ENCODE measurements around the gene ETFA.

Gene ETFA

DNA sequence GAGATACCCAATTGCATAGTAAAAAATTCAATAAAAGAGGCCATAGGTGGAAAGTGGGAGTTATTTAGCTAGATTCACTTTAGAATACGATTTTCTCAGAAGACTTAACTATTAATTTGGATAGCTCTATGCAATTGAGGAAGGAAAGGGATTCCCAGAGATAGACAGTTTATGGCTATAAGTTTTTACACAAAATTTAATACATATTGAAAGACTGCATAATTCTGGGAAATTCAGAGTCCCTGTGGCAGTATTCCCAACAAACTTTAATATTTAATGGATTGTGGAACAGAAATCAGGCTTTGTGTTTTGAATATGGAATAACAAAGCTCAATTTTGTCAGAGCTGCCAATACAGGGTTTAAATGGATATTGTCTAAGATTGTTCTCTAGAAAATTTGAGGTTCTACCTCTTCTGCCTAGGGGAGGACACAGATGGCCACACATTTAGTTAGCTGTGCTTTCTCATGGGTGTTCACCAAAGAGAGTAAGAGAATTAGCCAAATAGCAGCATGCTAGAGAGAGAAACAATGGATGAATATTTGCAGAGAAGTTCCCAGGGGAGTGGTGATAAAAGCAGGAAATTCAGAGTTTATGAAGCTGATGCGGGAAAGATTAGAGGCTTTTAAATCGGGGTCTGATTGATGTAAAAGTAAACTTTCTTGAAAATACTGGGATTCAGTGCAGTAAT lies 33.8 kb upstream of the ETFA start:
- no peak for ATAC-seq (ENCODE audit: low read depth)
- H3K27me3 Mint-ChIP-seq = peaks cover 23% of the 10 kb centered on the region
- H3K4me3 Mint-ChIP-seq = peak overlapping the region; percentile 78
- H3K27ac Mint-ChIP-seq = peak overlapping the region; percentile 22
- no peaks in the 10 kb centered on the region for H3K9me3 Mint-ChIP-seq
- peaks cover 4% of the 10 kb centered on the region for H3K36me3 Mint-ChIP-seq
- no peak for DNase-seq (ENCODE audit: low spot score in 2 of 2)
- H3K4me1 Mint-ChIP-seq = peaks cover 23% of the 10 kb centered on the region

DNA sequence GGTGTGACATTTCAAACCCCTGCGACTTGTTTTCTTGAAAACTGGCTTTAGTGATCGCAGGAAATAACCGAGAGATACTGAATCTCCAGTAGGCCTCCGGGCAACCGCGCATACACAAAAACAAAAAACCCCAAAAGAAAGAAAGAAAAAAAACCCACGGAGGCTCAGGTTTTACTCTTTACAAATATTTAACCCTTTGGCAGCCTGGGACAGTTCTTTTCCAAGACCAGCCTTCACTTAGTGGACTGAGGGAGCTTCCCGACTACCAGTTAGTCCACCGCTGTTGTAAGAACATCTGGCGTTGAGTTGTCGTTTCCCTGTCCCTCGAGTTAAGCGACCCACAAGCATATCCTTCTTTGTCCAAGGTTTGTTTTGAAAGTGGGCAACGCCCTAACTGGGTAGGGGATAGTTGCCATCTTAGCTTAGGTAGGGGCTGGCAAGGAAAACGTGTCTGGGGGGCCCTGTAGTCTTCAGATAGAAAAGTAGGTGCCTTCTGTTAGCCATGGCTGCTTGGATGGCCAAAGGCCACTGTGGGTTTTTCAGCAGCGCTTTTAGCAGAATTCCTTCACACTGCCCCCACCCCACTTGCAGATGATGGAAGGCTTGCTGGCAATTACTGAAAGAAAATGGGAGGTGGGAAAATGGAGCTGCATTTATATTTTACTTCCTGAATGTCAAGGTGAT lies 32.2 kb upstream of the ETFA start:
- DNase-seq (ENCODE audit: low spot score in 2 of 2) (no peak), ATAC-seq (ENCODE audit: low read depth) (no peak)
- Mint-ChIP-seq H3K27me3 (peaks cover 33% of the 10 kb centered on the region), H3K36me3 (peaks cover 8% of the 10 kb centered on the region), H3K9me3 (peaks cover 2% of the 10 kb centered on the region), H3K4me1 (peaks cover 35% of the 10 kb centered on the region), H3K4me3 (no peak overlapping the region), H3K27ac (no peak overlapping the region)

DNA sequence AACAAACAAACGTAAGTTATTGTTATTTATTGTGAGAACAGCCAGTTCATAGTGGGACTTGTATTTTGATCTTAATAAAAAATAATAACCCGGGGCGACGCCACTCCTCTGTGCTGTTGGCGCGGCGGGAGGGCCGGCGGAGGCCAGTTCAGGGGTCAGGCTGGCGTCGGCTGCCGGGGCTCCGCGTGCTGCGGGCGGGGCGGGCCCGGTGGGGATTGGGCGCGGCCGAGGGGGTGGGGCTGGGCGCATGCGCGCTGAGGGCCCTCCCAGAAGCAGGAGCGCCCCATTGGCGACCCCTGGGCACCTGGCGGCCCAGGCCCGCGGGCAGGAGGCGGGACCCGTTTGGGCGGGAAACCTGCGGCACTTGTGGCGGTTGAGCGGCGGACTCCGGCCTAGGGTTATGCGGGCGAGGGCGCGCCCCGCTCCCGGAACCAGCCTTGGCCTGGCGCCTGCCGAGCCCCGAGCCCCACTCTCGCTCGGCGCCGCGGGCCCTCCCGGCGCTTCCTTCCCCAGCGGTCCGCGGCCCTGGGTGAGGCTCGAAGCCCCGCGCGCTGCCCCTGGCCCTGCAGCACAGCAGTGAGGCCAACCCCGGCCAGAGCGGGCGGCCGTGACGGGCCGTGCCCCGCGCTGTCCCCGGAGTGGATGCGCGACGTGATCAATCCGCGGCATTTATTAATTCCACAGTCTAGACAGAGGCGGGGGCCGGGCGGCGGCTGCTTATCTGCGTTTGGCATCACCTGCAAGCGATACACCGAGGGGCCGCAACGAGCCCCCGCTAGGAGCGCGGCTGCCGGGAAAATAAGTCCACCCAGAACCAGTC lies 31.3 kb upstream of the ETFA start:
- peaks cover 3% of the 10 kb centered on the region for H3K9me3 Mint-ChIP-seq
- H3K27ac Mint-ChIP-seq = no peak overlapping the region
- no peak overlapping the region for H3K4me3 Mint-ChIP-seq
- peaks cover 34% of the 10 kb centered on the region for H3K27me3 Mint-ChIP-seq
- ATAC-seq (ENCODE audit: low read depth) = no peak
- peak in 1 of 2 donors; percentile 37 for DNase-seq (ENCODE audit: low spot score in 2 of 2)
- peaks cover 36% of the 10 kb centered on the region for H3K4me1 Mint-ChIP-seq
- H3K36me3 Mint-ChIP-seq = peaks cover 4% of the 10 kb centered on the region

DNA sequence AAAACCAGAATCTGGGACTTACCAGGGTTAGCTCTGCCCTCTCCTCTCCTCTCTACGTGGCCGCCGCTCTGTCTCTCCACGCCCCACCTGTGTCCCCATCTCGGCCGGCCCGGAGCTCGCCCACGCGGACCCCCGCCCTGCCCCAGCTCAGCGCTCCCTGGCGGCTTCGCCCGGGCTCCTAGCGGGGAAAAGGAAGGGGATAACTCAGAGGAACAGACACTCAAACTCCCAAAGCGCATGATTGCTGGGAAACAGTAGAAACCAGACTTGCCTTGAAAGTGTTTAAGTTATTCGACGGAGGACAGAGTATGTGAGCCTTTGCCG lies 30.8 kb upstream of the ETFA start:
- Mint-ChIP-seq H3K4me3 (peak overlapping the region; percentile 68), H3K4me1 (peaks cover 40% of the 10 kb centered on the region)

DNA sequence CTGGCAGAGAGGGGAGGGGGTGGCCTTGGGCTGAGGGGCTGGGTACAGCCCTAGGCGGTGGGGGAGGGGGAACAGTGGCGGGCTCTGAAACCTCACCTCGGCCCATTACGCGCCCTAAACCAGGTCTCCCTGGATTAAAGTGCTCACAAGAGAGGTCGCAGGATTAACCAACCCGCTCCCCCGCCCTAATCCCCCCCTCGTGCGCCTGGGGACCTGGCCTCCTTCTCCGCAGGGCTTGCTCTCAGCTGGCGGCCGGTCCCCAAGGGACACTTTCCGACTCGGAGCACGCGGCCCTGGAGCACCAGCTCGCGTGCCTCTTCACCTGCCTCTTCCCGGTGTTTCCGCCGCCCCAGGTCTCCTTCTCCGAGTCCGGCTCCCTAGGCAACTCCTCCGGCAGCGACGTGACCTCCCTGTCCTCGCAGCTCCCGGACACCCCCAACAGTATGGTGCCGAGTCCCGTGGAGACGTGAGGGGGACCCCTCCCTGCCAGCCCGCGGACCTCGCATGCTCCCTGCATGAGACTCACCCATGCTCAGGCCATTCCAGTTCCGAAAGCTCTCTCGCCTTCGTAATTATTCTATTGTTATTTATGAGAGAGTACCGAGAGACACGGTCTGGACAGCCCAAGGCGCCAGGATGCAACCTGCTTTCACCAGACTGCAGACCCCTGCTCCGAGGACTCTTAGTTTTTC lies 30.2 kb upstream of the ETFA start:
- DNase-seq (ENCODE audit: low spot score in 2 of 2) (peak in 1 of 2 donors; percentile 49), ATAC-seq (ENCODE audit: low read depth) (no peak)
- peaks cover 44% of the 10 kb centered on the region for H3K4me1 Mint-ChIP-seq
- H3K27ac Mint-ChIP-seq = peak overlapping the region; percentile 79
- peaks cover 3% of the 10 kb centered on the region for H3K9me3 Mint-ChIP-seq
- H3K4me3 Mint-ChIP-seq = peak overlapping the region; percentile 68
- peaks cover 4% of the 10 kb centered on the region for H3K36me3 Mint-ChIP-seq
- peaks cover 40% of the 10 kb centered on the region for H3K27me3 Mint-ChIP-seq

More for the DNA sequence above, 30.8 kb upstream of the ETFA start:
- no peak for ATAC-seq (ENCODE audit: low read depth)
- Mint-ChIP-seq H3K27me3 (peaks cover 37% of the 10 kb centered on the region), H3K27ac (peak overlapping the region; percentile 79), H3K9me3 (peaks cover 3% of the 10 kb centered on the region), H3K36me3 (peaks cover 4% of the 10 kb centered on the region)
- DNase-seq (ENCODE audit: low spot score in 2 of 2) = no peak

DNA sequence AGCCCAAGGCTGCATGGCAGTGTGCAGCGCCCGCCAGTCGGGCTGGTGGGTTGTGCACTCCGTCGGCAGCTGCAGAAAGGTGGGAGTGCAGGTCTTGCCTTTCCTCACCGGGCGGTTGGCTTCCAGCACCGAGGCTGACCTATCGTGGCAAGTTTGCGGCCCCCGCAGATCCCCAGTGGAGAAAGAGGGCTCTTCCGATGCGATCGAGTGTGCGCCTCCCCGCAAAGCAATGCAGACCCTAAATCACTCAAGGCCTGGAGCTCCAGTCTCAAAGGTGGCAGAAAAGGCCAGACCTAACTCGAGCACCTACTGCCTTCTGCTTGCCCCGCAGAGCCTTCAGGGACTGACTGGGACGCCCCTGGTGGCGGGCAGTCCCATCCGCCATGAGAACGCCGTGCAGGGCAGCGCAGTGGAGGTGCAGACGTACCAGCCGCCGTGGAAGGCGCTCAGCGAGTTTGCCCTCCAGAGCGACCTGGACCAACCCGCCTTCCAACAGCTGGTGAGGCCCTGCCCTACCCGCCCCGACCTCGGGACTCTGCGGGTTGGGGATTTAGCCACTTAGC lies 29.6 kb upstream of the ETFA start:
- Mint-ChIP-seq H3K27ac (peak overlapping the region; percentile 9), H3K9me3 (peaks cover 3% of the 10 kb centered on the region), H3K36me3 (peaks cover 4% of the 10 kb centered on the region)

DNA sequence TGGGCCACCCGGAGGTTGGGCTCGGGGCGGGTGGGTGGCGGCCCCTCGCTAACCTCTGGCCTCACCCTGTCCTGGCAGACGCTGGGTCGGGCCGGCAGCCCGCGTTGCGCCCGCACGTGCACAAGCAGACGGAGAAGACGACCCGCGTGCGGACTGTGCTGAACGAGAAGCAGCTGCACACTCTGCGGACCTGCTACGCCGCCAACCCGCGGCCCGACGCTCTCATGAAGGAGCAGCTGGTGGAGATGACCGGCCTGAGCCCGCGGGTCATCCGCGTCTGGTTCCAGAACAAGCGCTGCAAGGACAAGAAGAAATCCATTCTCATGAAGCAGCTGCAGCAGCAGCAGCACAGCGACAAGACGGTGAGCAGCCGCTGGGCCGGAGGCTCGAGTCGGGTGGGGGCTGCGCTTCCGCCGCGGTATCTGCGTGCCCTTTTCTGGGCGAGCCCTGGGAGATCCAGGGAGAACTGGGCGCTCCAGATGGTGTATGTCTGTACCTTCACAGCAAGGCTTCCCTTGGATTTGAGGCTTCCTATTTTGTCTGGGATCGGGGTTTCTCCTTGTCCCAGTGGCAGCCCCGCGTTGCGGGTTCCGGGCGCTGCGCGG lies 29.0 kb upstream of the ETFA start:
- DNase-seq (ENCODE audit: low spot score in 2 of 2) (no peak), ATAC-seq (ENCODE audit: low read depth) (peak; percentile 22)
- peak overlapping the region; percentile 74 for H3K27ac Mint-ChIP-seq
- peaks cover 38% of the 10 kb centered on the region for H3K27me3 Mint-ChIP-seq
- H3K9me3 Mint-ChIP-seq = peaks cover 3% of the 10 kb centered on the region
- H3K4me1 Mint-ChIP-seq = peaks cover 46% of the 10 kb centered on the region
- peaks cover 4% of the 10 kb centered on the region for H3K36me3 Mint-ChIP-seq
- peak overlapping the region; percentile 85 for H3K4me3 Mint-ChIP-seq

More for the DNA sequence above, 29.6 kb upstream of the ETFA start:
- Mint-ChIP-seq H3K4me1 (peaks cover 46% of the 10 kb centered on the region), H3K4me3 (peak overlapping the region; percentile 85), H3K27me3 (peaks cover 41% of the 10 kb centered on the region)
- DNase-seq (ENCODE audit: low spot score in 2 of 2) (peak; percentile 52 to 57), ATAC-seq (ENCODE audit: low read depth) (peak; percentile 68)

DNA sequence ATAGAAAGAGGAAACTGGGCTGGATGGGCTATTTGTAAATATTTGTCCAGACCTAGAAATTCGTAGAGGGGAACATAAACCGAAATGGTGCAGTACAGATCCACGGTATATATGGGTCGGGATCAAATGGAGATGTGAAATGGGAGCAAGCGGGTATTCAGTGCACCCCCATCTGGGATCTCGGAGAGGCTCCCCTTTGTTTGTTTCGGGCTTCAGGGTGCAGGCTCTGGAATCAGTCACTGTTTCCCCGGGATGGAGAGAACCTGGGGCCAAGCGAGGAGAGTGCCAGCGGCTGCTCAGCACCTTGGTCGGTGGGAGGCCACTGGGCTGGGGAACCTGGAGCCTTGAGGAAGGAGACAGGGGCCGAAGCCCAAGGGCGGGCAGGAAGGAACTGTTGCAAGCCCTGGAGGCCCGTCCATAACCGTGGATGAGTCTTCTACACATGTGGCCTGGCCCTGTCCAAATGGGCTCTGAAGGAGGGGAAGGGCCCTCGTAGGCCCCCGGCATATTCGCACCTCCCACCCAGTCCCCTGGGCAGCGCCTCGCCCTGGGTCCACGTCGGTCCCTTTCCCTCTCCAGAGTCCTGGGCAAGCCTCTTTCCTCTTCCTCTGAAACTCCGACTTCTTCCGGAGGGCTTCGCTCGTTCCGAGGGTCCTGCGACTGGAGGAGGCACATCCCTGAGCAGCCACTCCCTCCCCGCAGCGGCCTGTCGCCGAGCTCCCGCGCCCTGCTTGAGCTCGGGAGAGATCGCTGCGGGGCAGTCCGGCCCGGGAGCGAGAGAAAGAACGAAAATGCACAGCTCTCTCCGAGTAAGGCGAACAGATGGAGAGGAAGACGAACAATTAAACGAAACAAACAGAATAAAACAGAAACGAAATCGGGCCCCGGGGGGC lies 28.3 kb upstream of the ETFA start:
- H3K27ac Mint-ChIP-seq = peak overlapping the region; percentile 74
- H3K9me3 Mint-ChIP-seq = peaks cover 3% of the 10 kb centered on the region
- H3K4me1 Mint-ChIP-seq = peaks cover 46% of the 10 kb centered on the region
- peaks cover 4% of the 10 kb centered on the region for H3K36me3 Mint-ChIP-seq
- peak in 1 of 2 donors; percentile 42 for DNase-seq (ENCODE audit: low spot score in 2 of 2)
- peak; percentile 2 for ATAC-seq (ENCODE audit: low read depth)
- H3K4me3 Mint-ChIP-seq = peak overlapping the region; percentile 85
- H3K27me3 Mint-ChIP-seq = peaks cover 39% of the 10 kb centered on the region

DNA sequence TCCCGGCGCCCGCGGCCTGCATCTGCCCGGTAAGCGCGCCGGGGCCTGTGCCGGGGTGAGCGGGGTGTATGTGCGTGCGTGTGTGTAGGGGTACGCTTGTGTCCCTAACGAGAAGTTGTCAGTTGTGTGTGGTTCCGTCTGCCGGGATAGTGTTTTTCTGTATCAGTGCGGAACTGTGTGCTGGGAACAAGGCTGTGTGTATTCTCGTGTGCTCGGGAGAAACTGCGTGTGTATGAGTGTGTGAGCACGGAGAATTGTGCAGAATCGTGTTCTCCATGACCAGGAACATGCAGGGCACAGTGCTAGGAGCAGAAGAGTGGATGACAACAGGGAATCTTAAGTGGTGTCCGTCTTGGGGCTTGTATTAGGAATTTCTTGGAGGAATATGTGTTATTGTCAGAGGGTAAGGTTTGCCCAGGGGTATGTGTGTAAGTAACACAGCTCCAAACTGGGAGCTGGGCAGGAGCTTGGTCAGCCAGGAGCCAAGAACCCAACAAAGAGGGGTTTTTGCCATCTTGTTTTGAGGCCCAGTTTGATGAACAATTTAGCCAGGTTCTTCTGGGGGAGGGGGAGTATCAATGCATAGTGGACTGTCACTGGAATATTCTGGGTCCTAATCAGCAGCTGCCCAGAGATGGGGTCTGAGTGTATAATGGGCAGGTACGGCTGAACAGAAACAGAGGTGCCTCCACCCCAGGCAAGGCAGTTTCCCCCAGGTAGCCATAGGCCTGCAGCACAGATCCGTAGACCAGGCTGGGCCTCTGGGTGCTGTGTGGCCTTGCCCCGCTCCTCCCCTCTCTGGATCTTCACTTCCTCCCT lies 27.4 kb upstream of the ETFA start:
- H3K27ac Mint-ChIP-seq = peak overlapping the region; percentile 79
- H3K9me3 Mint-ChIP-seq = peaks cover 3% of the 10 kb centered on the region
- peaks cover 41% of the 10 kb centered on the region for H3K27me3 Mint-ChIP-seq
- H3K4me1 Mint-ChIP-seq = peaks cover 50% of the 10 kb centered on the region
- ATAC-seq (ENCODE audit: low read depth) = no peak
- H3K4me3 Mint-ChIP-seq = peak overlapping the region; percentile 54
- peaks cover 4% of the 10 kb centered on the region for H3K36me3 Mint-ChIP-seq
- no peak for DNase-seq (ENCODE audit: low spot score in 2 of 2)

DNA sequence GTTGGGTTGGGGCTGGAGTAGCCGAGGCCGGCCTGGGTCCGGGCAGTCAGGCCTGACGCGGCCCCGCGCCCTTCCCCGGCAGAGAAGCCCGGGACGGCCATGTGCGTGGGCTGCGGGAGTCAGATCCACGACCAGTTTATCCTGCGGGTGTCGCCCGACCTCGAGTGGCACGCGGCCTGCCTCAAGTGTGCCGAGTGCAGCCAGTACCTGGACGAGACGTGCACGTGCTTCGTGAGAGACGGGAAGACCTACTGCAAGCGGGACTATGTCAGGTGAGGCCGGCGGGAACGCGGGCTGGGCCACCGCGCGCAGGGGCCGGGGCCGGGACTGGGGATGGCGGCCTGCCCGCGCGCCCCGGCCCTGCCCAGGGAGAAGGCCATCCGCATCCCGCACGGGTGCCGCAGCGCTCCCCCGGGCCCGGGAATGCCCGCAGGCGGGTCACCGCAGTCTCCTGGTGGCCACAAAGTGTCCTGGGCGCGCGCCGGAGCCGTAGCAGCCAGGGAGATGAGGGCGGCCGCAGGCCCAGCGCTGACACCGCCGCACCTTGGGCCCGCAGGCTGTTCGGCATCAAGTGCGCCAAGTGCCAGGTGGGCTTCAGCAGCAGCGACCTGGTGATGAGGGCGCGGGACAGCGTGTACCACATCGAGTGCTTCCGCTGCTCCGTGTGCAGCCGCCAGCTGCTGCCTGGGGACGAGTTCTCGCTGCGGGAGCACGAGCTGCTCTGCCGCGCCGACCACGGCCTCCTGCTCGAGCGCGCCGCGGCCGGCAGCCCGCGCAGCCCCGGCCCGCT lies 26.6 kb upstream of the ETFA start:
- peak overlapping the region; percentile 82 for H3K4me3 Mint-ChIP-seq
- H3K27me3 Mint-ChIP-seq = peaks cover 37% of the 10 kb centered on the region
- peaks cover 4% of the 10 kb centered on the region for H3K36me3 Mint-ChIP-seq
- peaks cover 47% of the 10 kb centered on the region for H3K4me1 Mint-ChIP-seq
- ATAC-seq (ENCODE audit: low read depth) = no peak
- peaks cover 3% of the 10 kb centered on the region for H3K9me3 Mint-ChIP-seq
- H3K27ac Mint-ChIP-seq = peak overlapping the region; percentile 87
- DNase-seq (ENCODE audit: low spot score in 2 of 2) = peak in 1 of 2 donors; percentile 45

DNA sequence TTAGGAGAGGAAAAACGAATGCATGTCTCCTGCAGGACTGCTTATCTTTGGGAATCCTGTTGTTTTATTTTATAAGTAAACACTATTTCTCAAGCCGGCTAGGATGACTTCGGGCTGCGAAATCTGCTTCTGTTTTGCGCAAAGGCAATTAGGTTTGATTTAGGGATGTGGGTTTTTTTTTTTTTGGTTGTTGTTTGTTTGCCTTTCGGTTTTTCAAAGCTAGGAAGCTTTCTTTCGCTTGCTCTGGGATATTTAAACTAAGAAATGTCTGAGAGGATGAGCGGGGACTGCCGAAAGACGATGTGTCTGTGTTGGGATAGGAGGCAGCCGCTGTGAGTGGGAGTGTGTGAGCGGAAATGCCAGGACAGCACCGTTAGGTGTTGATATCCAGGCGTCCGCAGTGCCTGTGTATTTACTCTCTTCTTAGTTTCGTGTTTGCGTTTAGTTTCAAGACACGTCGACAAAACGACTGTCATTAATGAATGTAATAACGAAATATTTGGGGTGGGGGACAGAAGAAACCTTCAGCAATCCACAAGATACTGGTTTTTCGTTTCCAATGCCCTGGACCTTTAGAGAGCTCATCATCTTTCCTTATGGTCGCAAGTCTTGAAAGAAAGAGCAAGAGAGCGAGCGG lies 25.9 kb upstream of the ETFA start:
- DNase-seq (ENCODE audit: low spot score in 2 of 2) (no peak), ATAC-seq (ENCODE audit: low read depth) (no peak)
- Mint-ChIP-seq H3K9me3 (peaks cover 3% of the 10 kb centered on the region), H3K4me1 (peaks cover 47% of the 10 kb centered on the region), H3K36me3 (peaks cover 4% of the 10 kb centered on the region), H3K27me3 (peaks cover 37% of the 10 kb centered on the region), H3K27ac (peak overlapping the region; percentile 87), H3K4me3 (peak overlapping the region; percentile 82)
